NCI-H2107 treated with DMSO at 0.1 percent for 48 hours (cell line): ENCODE results near the gene TRA2B.

Experiments used
- DNase-seq: peaks from one replicate; lab custom pipeline; 2025; ENCODE audit not compliant: unreplicated experiment; lab: John Stamatoyannopoulos, UW

Gene TRA2B

GRCh38 chr3:185881926-185882325 lies 55.9 kb downstream of the TRA2B start:
- no peak for DNase-seq

GRCh38 chr3:185880600-185880999 lies 57.2 kb downstream of the TRA2B start:
- DNase-seq = no peak

- no peak for DNase-seq
Measured at GRCh38 chr3:185878920-185879319, 58.9 kb downstream of the TRA2B start.

DNA sequence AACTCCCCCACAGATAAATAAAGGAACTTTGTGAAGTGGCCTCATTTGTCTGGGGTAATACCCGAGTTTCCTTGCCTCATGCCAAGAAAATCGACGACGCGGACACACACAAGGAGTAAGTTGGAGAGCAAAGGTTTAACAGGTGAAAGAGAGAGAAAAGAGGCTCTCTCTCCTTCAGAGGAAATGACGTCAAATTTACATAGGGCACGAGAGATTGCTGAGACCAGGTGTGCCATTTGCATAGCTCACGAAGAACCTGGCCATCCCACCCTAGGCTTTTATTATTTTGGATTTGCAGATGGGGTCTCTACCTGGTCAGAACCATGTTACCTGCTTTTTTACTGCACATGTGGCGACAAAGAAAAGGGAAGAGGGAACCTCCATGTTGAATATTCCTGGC lies 63.7 kb downstream of the TRA2B start:
- no peak for DNase-seq

DNA sequence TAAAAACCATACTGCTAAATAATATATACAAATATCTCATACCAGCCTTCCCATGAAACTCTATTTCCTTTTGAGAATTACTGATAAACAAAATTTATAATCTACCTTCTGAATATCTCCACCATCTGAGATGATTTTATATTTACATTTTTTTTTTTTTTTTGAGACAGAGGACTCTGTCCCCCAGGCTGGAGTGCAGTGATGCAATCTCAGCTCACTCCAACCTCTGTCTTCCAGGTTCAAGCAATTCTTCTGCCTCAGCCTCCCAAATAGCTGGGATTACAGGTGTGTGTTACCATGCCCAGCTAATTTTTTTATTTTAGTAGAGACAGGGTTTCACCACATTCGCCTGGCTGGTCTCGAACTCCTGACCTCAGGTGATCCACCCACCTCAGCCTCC lies 70.2 kb downstream of the TRA2B start:
- no peak for DNase-seq

DNA sequence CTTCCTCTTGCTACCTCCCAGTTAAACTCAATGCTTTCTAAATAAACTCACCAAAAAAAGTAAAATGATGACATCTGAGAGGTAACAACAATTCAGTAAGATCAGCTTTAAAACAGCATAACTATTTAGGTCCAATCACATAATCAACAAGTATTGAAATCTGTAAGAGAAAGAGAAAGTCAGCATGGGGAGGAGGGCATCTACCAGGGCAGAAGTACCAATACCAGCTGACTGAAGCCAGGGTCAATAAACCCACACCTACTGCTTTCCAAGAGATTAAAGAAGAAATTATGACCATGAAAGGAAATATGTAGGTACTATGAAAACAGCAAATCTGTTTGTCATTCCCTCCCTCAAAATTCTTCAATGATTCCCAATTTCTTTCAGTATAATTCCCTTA lies 70.8 kb downstream of the TRA2B start:
- DNase-seq = no peak

GRCh38 chr3:185866555-185866954 lies 71.3 kb downstream of the TRA2B start:
- no peak for DNase-seq
